HS-27A (cell line): ENCODE measurements around the gene HNRNPU.

Source experiments
- DNase-seq: peaks from one replicate; pipeline ENCODE4 v3.0.0-alpha.2; 2012; ENCODE audit warnings: low read depth, missing footprints

HNRNPU gene

DNA sequence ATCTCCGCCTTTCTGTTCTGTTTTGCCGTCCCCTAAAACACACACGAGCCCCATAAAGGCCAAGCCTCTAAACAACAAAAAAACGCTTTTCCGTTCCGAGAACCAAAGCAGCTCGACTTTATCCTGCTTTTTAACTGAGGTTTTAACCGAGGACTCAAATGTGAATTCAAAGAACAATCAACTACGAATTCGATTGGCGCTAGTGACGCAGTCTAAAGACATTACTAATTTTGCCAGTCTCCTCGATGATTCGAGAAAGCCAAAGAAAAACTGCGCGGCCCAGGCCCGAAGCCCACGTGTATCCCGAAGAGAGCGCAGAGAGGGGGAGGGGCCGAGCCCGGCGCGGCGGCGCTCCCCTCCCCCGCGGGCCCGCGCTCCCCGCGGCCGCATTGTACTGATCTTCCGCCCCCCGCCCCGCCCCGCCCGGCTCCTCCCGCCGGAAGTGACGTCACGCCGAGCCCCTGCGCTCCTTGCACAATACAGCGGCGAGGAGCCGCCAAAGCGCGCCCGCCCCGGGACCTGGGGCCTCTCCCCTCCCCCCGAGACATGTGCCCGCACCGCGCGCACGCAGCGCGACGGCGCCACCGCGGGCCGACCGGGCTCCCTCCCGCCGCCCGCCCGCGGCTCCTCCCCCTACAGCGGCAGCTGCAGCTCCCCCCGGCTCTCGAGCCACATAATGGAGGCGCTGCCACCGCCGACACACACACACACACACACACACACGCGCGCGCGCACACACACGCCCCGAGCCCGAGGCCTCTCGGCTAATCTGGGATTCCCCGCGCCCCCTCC lies 1.4 kb downstream of the HNRNPU start:
- peak; percentile 63 for DNase-seq

DNA sequence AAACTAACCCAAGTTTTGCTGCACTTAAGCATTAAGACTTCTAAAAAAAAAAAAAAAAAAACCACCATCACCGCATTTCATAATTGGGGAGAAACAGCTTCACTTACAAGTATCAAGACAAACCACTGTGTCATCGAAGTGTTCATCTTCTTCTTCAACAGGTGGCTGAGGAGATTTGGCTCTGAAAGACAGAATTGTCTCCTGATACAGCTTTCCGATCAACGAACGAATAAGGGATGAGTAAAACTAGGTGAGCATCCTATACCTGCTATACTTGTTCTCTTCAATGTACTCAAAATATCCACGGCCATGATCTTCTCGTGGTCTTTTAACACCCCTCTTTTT lies 2.0 kb downstream of the HNRNPU start:
- no peak for DNase-seq

DNA sequence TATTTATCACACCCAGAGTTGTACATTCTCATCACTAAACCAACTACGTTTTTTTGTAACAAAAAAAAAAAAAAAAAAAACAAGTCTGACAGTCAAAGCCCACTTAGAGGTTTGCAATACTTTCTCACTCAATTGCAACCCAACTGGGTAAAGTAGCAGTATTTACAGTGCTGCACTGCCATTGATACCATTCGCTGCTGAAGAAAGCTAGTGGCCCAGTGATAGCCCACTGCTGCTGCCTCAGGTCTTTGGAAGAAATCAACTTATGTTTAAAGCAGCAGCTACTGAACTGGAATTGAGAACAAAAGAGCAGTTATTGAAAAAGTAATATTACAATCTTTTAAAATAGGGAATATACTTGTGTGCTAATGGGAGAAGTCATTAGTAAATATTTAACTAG lies 2.7 kb downstream of the HNRNPU start:
- no peak for DNase-seq

DNA sequence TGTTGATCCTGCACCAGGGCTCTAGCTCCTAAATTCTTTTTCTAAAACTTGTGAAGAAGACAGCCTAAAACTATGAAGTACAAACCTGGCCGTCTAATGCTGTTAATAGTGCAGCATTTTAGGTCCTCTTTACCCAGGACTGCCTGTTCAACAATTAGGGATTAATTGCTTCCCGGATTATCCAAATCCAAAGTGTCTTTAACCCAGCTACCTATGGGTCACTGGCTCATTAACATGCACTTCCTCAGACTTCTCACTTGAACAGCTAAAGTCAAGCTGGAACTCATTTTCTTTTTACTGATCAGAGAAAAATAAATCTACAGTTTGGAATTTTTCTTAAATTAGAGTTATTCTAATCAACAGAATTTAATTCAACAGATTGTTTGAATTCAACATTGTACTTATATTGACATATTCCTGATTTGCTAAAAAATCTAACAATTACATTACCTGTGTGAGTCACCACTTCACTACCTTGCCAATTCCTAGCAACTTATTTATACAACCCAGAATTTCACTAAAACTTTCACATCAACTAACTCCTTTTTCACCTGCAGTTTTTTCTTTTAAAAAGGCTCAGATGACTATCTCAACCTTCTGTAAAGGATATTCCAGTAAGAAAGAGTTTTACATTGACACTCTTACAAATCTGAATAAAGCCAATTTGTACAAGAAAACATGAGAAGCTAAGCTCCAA lies 3.3 kb downstream of the HNRNPU start:
- DNase-seq: no peak

DNA sequence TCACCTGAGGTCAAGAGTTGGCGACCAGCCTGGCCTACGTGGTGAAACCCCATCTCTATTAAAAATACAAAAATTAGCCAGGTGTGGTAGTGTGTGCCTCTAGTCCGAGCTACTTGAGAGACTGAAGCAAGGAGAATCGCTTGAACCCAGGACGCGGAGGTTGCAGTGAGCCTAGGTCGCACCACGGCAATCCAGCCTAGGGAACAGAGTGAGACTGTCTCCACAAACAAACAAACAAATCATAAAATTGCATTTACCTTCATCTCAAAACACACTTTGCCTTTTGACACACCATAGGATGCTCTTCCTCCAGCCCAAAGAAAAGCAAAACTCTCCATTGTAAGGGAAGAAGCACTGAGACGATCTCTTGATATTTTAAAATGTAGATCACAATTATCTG lies 4.3 kb downstream of the HNRNPU start:
- DNase-seq: no peak

DNA sequence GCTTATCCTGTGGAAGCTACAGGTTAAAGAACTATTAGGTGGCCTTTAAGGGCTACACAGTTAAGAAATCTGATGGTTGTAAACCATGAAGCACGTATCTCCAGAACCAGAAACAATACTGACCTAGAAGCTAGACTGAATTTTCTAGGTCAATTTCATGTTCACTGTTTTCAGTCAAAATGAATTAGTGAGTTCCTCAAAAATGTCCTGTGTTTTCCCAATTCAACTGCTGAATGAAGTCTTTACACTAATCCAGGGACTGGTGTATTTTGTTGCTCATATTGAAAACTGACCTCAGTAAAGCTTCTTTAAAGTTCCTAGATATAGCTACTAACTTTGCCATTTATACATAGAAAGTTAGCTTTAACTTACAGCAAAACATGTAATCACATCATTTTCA lies 6.0 kb downstream of the HNRNPU start:
- no peak for DNase-seq

DNA sequence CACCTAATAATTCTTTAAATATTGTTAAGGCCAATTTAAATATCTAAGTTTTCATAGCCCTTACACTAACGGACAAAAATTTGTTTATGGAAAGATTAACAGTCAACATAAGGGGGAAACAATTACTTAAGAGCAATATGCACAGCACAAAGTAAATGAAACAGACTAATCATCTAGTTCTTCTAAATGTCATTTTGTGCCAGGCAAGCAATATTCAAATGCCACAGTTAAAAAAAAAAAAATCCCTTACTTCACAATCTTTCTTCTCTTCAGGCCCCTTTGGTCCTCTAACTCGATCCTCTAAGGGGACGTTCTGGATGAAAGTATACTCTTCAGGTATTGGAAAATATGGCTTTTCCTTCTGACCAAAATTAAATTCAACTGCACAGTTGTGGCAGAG lies 6.6 kb downstream of the HNRNPU start:
- DNase-seq: no peak

DNA sequence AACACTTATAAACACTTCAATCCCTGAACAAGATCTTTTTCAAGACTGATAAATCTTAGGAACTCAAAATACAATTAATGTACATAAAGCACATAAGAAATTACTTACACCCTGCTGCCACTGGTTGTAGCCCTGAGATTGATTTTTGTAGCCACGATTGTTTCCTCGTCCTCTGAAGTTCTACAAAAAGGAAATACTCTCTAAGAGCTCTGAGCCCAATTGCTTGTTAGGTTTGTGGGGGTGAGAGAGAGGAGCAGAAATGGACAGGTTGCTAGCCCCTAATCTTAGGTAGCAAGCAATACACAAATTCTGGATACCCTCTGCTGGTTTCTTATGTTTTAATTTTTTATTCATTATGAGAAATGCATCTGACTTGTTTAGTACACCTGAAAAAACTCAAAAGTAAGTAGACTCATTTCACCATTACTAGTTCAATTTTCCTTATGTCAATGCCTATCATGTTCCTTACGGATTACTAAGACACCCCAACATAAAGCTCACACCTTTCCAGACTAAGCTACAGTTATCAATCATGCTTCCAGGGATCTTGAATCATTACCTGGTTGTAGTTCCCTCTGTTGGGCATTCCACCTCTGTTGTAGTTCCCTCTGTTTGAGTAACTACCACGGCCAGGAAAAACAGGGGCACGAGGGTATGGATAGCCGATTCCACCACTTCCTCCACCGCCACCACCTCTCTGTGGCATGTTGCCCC lies 9.3 kb downstream of the HNRNPU start:
- no peak for DNase-seq

DNA sequence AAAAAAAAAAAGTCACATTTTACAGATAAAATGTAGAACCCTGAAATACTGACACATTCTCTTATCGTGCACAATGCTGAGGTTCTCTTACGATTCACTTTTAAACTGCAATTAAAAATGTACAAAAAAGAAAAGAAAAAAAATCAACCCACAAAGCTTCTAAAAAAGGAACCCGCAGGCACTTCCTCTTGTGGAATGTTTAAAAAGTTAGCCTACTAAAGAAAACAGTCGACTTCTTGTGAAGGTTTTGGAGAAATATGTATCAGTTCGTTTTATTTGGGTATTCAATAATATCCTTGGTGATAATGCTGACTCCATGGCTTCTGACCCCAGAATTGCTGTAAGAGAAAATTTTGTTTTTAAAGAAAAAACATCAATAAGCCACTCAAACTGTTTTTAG lies 10.2 kb downstream of the HNRNPU start:
- DNase-seq: no peak

DNA sequence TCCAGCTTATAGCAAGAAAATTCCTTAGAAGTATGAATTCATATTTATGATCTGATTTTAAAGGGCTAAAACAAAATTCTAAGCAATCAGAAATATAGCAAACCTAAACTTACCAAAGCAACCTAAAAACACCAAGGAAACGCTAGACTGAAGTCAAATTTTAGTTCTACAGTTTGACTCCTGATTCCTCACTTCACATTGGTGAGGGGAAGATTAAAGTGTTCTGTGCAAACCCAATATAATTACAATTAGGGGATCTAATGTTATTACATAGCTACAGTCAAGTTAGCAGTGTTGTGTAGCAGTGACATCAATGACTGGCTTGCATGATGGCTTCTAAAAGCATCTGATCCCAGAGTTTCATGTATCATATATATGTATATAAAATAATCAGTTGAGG lies 11.6 kb downstream of the HNRNPU start:
- no peak for DNase-seq

DNA sequence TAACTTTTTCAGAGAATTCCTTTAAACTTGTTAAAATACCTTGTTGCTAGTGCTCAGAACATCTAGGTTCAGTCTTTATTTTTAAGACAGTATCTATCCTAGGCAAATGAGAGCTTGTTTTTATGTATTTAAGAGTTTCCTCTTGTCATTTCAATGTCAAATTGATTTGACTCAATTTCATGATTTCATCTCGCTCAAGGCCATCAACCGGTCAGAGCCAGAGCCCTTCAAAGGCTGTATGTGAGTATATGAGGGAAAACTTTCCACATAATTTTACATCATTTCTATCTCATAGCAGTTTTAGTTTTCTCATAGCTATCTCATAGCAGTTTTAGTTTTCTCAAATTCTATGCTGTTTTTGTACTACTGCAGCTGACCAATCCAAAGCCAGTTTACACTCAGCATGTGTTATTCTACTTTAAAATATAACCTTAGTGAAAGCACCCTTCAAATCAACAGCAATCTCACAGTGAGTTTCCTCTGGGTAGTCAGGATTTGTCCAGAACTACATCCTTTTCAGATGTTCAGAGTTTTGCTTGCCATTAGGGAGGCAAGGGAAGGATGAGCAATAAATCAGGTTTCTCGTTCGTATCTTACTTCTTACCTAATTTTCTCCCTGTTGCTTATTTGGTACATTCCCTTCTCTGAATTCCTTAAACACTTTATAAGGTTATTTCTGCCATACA lies 12.7 kb downstream of the HNRNPU start:
- no peak for DNase-seq

DNA sequence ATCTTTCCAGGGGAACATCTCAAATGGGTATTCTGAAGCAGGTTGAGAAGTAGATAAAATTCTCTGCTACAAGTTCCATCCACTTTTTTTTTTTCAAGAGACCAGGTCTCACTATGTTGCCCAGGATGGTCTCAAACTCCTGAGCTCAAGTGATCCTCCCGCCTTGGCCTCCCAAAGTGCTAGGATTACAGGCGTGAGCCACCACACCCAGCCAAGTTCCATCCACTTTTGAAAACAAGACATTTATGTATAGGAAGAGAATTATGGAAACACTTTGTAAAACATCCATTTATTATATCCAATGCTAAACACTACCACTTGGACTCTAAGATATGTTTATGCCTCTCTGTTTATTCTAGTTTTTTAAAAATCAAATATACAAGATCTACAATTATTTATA lies 13.4 kb downstream of the HNRNPU start:
- no peak for DNase-seq

DNA sequence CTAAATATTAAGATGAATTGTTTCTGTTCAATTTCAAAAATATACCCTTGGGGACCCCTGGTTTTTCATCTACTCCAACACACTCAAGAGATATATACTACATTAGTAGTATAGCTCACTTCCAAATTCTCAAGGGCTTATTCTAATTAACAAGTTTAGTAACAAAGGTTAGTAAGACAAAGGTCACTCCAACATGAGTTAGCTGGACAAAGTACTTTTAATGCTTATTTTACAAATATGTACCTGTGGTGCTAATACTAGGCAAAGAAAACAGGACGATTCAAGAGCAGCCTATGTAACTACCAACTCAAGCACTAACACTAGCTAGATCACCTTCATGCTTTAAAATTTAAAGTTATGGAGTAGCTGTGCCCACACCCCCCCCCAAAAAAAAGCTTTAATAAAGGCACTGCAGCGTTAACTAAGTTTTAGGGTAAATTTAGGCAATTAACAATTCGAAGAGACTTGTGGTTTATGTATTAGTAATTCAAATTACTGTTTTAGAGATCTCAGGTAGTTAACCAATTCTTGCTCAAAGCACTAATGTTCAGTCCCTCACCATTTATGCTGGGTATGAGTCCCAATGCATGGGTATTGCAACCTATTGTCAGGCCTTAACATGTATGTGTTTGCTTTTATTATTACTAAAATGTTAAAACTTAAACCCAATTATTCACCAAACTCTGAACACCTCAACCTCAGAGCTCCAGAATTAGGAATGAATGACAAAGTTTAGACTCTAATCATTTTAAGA lies 14.1 kb downstream of the HNRNPU start:
- DNase-seq: no peak

DNA sequence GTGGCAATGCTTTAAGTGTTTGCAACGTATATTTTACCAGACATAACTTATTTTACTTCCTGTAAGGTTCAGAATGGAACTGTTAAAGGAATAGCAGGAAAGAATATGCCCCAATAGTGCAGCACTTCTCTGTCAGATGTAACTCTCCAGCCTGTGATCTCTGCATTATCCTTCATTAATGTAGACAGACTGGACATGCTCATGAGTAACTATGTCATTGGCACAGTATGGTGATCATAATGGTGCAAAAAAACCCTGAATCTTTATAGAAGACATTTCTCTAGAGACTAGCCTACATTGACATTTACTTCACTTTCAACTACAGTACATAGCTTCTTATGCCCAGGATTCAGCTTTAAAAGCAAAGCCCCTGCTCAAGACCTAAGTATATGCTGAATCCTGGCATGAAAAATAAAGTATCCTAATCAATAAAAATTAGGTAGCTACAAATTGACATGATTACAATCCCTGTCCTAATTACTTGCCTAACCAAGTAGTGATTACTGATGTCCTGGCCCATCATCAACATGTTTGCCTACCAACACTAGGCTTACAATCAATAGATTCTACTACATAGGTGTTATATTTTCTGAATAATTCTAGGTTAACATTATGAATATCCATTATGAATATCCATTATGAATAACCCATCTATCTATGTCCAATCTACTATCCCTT lies 15.0 kb downstream of the HNRNPU start:
- no peak for DNase-seq

DNA sequence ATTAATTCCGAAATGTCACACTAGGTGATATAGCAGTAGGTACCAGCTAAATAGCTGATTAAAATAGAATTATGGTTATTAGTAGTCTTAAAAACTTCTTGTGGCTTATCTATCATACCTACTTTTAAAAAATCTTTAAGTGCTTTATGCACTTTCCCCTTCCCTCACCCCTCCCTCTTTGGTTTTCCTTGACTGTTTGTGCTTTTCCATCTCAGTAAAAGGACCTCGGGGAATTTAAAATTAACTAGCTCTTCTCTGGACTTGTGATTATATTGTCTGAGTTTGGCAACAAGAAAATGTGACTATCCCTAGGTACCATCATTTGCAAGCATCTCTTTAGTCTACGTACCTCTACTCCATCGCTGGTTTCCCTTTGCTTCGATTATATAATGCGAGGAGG lies 17.7 kb downstream of the HNRNPU start:
- DNase-seq: no peak

DNA sequence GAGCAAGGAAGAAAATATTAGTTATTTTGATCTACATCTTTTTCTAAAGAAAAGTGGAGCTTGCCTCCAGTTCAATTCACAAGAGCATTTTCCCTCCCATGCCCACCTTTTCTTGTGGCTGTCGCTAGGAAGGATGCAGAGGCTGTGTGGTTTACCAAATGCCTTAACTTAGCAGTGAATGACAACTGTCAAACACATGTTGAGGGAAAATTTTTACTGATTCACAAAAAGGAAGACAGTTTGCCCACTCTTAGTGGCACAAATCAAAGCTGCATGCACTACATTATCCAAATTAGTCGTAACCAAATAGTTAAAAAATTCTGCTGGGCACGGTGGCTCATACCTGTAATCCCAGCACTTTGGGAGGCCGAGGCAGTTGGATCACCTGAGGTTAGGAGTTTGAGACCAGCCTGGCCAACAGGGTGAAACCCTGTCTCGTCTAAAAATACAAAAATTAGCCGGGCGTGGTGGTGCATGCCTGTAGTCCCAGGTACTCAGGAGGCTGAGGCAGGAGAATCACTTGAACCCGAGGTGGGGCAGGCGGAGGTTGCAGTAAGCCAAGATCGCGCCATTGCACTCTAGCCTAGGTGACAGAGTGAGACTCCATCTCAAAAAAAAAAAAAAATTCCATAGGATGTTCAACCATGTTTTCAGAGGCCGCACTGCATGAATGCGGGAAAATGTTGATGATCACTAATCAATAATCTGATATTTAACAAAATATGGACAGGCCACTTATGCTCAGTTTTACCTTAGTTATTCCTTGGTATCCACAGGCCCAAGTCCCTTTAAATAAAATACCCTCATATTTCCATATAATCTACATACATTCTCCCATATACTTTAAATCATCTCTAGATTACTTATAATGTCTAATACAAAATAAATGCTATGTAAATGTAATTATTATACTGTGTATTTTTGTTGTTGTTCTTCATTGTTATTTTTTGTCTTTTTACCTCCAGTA lies 19.9 kb downstream of the HNRNPU start:
- no peak for DNase-seq

DNA sequence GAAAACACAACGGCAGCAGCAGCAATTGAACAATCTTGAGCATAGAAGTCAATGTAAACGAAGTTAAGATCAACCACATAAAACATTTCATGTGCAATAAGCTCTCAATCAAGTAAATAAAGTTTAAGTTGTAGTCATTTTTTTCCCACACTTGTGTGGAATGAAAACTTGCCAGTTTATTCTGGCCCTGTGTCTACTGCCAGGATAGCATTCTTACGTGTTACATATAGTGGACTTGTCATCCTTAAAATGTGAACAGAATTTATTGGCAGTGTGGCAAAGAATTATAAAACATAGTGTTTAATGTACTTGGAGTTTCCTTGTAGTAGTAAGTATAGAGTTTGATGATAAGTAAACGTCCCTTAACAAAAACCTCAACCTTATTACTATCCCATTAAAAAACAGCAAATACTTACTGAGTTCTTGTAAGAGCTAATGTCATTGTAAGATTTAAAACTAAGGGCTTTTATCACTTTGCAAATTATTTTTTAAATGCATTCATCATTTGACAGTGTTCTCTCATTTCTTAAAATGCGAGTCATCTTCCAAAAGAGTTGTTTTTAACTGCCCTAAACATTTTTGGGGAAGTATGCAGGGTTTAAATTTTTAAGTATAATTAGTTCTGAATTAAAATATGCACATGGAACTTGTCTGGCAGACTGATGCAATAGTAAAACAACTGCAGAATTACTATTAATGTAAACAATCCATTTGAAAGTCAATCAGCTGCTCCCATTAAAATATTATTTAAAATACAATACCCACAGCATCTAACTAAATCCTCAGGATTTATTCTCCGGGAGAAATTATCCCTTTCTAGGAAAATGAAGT lies 21.0 kb downstream of the HNRNPU start:
- no peak for DNase-seq

DNA sequence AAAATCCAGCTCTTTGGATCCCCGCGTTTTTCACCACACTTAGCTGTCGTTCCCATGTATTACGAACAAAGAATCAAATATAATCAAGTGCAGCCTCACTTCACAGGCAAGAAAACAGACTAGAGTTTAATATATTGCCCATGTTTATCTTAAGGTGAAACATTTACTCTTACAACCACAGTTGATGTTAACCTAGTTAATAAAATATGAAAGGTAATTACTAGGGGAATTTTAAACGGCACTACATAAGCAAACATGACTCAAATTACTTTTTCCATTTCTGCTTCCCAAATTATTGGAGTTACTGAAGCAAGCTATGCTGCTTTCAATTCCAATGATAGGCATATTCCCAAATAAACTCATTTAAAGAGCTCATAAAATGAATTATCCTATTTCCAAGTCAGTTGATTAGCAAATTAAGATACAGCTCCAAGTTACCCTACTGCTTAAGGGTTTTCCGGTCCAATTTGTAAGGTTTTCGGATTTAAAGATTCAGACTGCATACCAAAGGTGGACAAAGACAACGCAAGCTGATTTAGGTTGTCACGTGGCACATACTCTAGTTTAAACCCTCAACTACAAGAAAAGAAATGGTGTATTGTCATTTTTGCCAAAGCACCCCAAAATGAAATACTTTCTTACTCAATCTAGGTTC lies 22.9 kb downstream of the HNRNPU start:
- no peak for DNase-seq
